Measurements from ENCODE around the gene CMC2.

CMC2 gene

DNA sequence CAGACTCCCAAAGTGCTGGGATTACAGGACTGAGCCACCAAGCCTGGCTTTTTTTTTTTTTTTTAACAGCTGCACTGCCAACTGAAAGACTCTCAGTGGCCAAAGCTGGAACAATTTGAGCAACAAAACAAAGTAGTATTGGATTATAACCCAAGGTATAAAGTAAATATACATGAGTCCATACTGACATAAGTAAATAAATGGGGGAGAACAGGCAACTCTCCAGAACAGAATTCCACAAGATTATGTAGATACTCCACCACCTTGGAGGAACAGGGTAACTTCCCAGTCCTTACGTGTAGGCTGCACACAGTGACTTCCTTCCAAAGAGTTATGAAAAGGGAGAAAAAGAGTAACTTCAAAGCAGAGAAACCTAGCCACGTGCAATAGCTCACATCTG, 15.7 kb downstream of the CMC2 start:
- H3K27ac ChIP-seq = no peak overlapping the region
- no peak overlapping the region for H3K4me3 ChIP-seq
- no peaks in the 10 kb centered on the region for H3K9me3 ChIP-seq
- intact Hi-C loops (cut with DNase I; ENCODE audit: low total_unique reads) = loop anchor here (10.0 kb wide), 1 partner anchor 56 kb away; no protein-coding TSS in a partner anchor
- no peaks in the 10 kb centered on the region for H3K27me3 ChIP-seq
- no peaks in the 10 kb centered on the region for H3K36me3 ChIP-seq
- no peak for DNase-seq
- peaks cover 0 to 7% (median 0%) of the 10 kb centered on the region in 4 donors for H3K4me1 ChIP-seq
- TF ChIP-seq, protein P1, sequence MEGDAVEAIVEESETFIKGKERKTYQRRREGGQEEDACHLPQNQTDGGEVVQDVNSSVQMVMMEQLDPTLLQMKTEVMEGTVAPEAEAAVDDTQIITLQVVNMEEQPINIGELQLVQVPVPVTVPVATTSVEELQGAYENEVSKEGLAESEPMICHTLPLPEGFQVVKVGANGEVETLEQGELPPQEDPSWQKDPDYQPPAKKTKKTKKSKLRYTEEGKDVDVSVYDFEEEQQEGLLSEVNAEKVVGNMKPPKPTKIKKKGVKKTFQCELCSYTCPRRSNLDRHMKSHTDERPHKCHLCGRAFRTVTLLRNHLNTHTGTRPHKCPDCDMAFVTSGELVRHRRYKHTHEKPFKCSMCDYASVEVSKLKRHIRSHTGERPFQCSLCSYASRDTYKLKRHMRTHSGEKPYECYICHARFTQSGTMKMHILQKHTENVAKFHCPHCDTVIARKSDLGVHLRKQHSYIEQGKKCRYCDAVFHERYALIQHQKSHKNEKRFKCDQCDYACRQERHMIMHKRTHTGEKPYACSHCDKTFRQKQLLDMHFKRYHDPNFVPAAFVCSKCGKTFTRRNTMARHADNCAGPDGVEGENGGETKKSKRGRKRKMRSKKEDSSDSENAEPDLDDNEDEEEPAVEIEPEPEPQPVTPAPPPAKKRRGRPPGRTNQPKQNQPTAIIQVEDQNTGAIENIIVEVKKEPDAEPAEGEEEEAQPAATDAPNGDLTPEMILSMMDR (IDR thresholded peaks at IDR 0.05) = no peak

DNA sequence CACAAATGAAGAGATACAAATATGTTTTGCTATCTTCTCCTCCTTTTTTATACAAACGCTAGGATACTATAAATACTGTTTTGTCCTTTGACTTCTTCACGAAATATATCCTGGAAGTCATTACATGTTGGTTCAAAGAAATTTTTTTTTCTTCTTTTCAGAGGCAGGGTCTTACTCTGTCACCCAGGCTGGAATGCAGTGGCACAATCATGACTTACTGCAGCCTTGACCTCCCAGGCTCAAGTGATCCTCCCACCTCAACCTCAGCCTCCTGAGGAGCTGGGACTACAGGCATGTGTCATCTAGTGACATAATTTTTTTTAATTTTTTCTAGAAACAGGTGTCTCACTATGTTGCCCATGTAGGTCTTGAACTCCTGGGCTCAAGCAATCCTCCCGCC, 16.1 kb downstream of the CMC2 start:
- Histone ChIP-seq H3K27ac (no peak overlapping the region), H3K36me3 (no peaks in the 10 kb centered on the region), H3K9me3 (no peaks in the 10 kb centered on the region), H3K4me1 (peaks cover 0 to 7% (median 0%) of the 10 kb centered on the region in 4 donors), H3K27me3 (no peaks in the 10 kb centered on the region), H3K4me3 (no peak overlapping the region)
- TF ChIP-seq, protein P1 (IDR thresholded peaks at IDR 0.05) = no peak
- intact Hi-C loops (cut with DNase I; ENCODE audit: low total_unique reads) = loop anchor here (10.0 kb wide), 1 partner anchor 56 kb away; no protein-coding TSS in a partner anchor
- no peak for DNase-seq

DNA sequence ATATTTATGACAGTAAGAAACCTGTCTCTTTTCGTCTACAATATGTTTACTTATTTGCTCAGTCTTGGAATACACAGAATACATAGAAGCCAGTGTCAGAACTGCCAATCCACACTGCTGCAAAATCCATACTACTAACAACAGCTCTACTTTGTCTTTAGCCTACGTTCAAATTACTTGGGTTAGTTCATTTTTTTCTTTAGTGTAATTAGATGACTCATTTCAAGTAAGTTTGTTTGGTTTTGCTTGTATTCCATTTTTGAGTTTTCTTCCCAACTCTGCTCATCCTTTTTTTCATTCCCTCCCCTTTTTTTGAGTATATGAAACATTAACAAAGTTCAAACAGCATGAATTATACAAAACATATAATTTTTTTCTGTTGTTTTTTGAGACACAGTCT, 16.9 kb downstream of the CMC2 start:
- Histone ChIP-seq H3K36me3 (no peaks in the 10 kb centered on the region), H3K9me3 (no peaks in the 10 kb centered on the region), H3K27ac (no peak overlapping the region), H3K27me3 (no peaks in the 10 kb centered on the region), H3K4me3 (no peak overlapping the region), H3K4me1 (peaks cover 0 to 7% (median 0%) of the 10 kb centered on the region in 4 donors)
- TF ChIP-seq, protein P1 (IDR thresholded peaks at IDR 0.05) = no peak
- no peak for DNase-seq
- intact Hi-C loops (cut with DNase I; ENCODE audit: low total_unique reads) = loop anchor here (10.0 kb wide), 1 partner anchor 55 kb away; no protein-coding TSS in a partner anchor

DNA sequence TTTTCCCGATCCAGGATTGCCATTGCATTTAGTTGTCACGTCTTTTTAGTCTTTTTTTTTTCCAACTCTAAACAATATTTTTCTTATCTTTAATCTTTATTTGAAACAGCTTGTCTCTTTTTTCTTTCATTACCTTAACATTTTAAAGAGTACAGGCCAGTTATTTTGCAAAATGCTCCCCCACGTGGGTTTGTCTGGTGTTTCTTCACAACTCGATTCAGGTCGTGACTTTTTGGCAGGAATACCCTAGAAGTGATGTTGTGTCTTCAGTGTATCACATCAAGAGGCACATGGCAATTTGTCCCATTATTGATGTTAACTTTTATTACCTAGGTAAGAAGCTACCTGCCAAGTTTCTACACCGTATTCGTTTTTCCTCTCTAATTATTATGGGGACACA, 17.9 kb downstream of the CMC2 start:
- DNase-seq = no peak
- Histone ChIP-seq H3K4me1 (peaks cover 0 to 4% (median 0%) of the 10 kb centered on the region in 4 donors), H3K9me3 (no peaks in the 10 kb centered on the region), H3K27me3 (no peaks in the 10 kb centered on the region), H3K27ac (no peak overlapping the region), H3K36me3 (no peaks in the 10 kb centered on the region), H3K4me3 (no peak overlapping the region)
- intact Hi-C loops (cut with DNase I; ENCODE audit: low total_unique reads) = no loop called here
- TF ChIP-seq, protein P1 (IDR thresholded peaks at IDR 0.05) = no peak

DNA sequence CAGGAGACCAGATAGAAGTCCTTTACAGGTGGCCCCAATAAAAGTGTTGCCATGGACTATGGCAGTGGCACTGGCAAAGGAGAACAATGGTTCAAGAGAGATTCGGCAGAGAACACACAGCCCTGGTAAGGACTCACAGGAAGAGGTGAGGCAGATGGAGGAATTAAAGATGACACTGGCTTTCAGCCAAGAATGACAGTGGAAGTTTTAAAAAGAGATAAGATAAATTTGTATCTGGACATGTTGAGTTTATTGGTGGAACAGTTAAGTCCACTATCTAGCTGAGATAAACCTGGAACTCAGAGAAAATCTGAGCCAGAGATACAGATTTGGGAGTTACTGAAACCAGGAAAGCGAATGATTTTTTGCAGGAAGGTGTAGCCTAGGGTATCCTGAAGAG, 20.1 kb downstream of the CMC2 start:
- Histone ChIP-seq H3K9me3 (no peaks in the 10 kb centered on the region), H3K4me1 (no peaks in the 10 kb centered on the region), H3K27ac (no peak overlapping the region), H3K27me3 (no peaks in the 10 kb centered on the region), H3K36me3 (no peaks in the 10 kb centered on the region), H3K4me3 (no peak overlapping the region)
- DNase-seq = no peak
- intact Hi-C loops (cut with DNase I; ENCODE audit: low total_unique reads) = no loop called here
- TF ChIP-seq, protein P1 (IDR thresholded peaks at IDR 0.05) = no peak

DNA sequence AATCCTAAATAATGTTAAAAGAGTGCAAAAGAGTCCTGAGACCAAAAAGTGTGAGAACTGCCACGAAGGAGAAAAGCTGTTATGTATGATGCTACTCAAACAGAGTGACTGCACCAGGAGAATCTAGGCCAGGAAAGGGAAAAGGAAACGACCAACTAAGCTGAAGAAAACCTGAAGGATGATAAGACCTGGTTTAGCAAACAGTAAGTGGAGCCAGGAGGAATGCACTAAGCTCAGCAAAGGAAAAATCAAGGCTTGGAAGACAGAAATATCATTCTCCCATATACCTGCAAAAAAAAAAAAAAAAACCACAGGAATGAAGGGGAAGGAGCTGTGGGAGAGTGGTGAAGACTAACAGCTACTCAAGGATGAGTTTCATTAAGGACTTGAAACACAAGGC, 21.1 kb downstream of the CMC2 start:
- no peak for DNase-seq
- Histone ChIP-seq H3K4me3 (no peak overlapping the region), H3K27me3 (no peaks in the 10 kb centered on the region), H3K4me1 (no peaks in the 10 kb centered on the region), H3K27ac (no peak overlapping the region), H3K36me3 (no peaks in the 10 kb centered on the region), H3K9me3 (no peaks in the 10 kb centered on the region)
- TF ChIP-seq, protein P1 (IDR thresholded peaks at IDR 0.05) = no peak
- intact Hi-C loops (cut with DNase I; ENCODE audit: low total_unique reads) = no loop called here
